Measurements from ENCODE around the gene FLG2. TPM values are rescaled to one million over a fixed set of nuclear protein-coding genes. Genes with fewer than 3 reads are reported as not detected.

FLG2 gene
- not detected for total RNA-seq
- long read RNA-seq, result 0 reads

GRCh38 chr1:152359906-152360305 lies at the start of gene FLG2:
Gene FLG2, minus strand, starts transcription at chr1:152360006. Its CDS starts 1,122 bp downstream, at chr1:152358884.
- DNase-seq (ENCODE audit: low spot score), result no peak

- DNase-seq (ENCODE audit: low spot score), result no peak
These were observed 48.9 kb upstream of the FLG2 start for GRCh38 chr1:152408664-152409063.

- DNase-seq (ENCODE audit: low spot score), result no peak
These were observed 39.2 kb upstream of the FLG2 start for GRCh38 chr1:152398812-152399698.

GRCh38 chr1:152397474-152397873 lies 37.7 kb upstream of the FLG2 start:
- DNase-seq (ENCODE audit: low spot score), result no peak

- no peak for DNase-seq (ENCODE audit: low spot score)
These were observed 34.3 kb upstream of the FLG2 start for GRCh38 chr1:152394151-152394550.

GRCh38 chr1:152392909-152393308 lies 33.1 kb upstream of the FLG2 start:
- DNase-seq (ENCODE audit: low spot score), result no peak

- no peak for DNase-seq (ENCODE audit: low spot score)
These were observed 29.1 kb upstream of the FLG2 start for GRCh38 chr1:152388889-152389288.

- no peak for DNase-seq (ENCODE audit: low spot score)
These were observed 27.1 kb upstream of the FLG2 start for GRCh38 chr1:152386940-152387339.

GRCh38 chr1:152380932-152381331 lies 21.1 kb upstream of the FLG2 start:
- no peak for DNase-seq (ENCODE audit: low spot score)

GRCh38 chr1:152374451-152374850 lies 14.6 kb upstream of the FLG2 start:
- DNase-seq (ENCODE audit: low spot score), result no peak

- no peak for DNase-seq (ENCODE audit: low spot score)
These were observed 12.9 kb upstream of the FLG2 start for GRCh38 chr1:152372672-152373071.

GRCh38 chr1:152367436-152367835 lies 7.6 kb upstream of the FLG2 start:
- no peak for DNase-seq (ENCODE audit: low spot score)

GRCh38 chr1:152356736-152357135 lies 3.1 kb downstream of the FLG2 start:
- DNase-seq (ENCODE audit: low spot score), result no peak

- DNase-seq (ENCODE audit: low spot score), result no peak
These were observed 10.2 kb downstream of the FLG2 start for GRCh38 chr1:152349611-152350010.

- DNase-seq (ENCODE audit: low spot score), result no peak
These were observed 11.4 kb downstream of the FLG2 start for GRCh38 chr1:152348447-152348846.

- DNase-seq (ENCODE audit: low spot score), result no peak
These were observed 12.6 kb downstream of the FLG2 start for GRCh38 chr1:152347116-152347728.

GRCh38 chr1:152344438-152344837 lies 15.4 kb downstream of the FLG2 start:
- DNase-seq (ENCODE audit: low spot score), result no peak

GRCh38 chr1:152343006-152343405 lies 16.8 kb downstream of the FLG2 start:
- DNase-seq (ENCODE audit: low spot score), result no peak

- no peak for DNase-seq (ENCODE audit: low spot score)
These were observed 24.4 kb downstream of the FLG2 start for GRCh38 chr1:152335399-152335798.

- no peak for DNase-seq (ENCODE audit: low spot score)
These were observed 30.9 kb downstream of the FLG2 start for GRCh38 chr1:152328801-152329391.

- no peak for DNase-seq (ENCODE audit: low spot score)
These were observed 34.7 kb downstream of the FLG2 start, which contains the start of gene FLG for GRCh38 chr1:152325111-152325510. Gene FLG, minus strand, starts transcription at chr1:152325239. Its CDS starts 9,783 bp downstream, at chr1:152315456.

- DNase-seq (ENCODE audit: low spot score), result no peak
These were observed 45.8 kb downstream of the FLG2 start for GRCh38 chr1:152313970-152314369.

Data from mesenteric fat pad (tissue), 1 donor.